HepG2 (cell line): Measurements from ENCODE around the gene FAM167B. TPM values are rescaled to one million over a fixed set of nuclear protein-coding genes. Genes with fewer than 3 reads are reported as not detected.
A peak's percentile ranks its signal among the peaks of the same experiment; 100 is the strongest.

Experiments
- HDAC6 ChIP-seq: fragments of 200-600 bp; sonication (generic); IDR thresholded peaks from 2 replicates; pipeline ENCODE4 v1.7.0; 2017; ENCODE audit warnings: mild to moderate bottlenecking, antibody characterized with exemption, low read length, low read depth
- MAZ ChIP-seq, 2 experiments: sonication (generic) in 1 of 2; formaldehyde crosslinking in 1 of 2; IDR thresholded peaks; 2 replicates each; pipeline versions ENCODE4 v1.5.0 to v1.6.1; 2012 to 2020; ENCODE audit warnings: low read depth in 2 of 2, mild to moderate bottlenecking in 2 of 2, borderline replicate concordance in 1 of 2, improper control_type of control experiment in 1 of 2, low read length in 1 of 2, missing genetic modification reagents in 1 of 2, moderate library complexity in 1 of 2
- RAD51 ChIP-seq: fragments of 450-650 bp; IDR thresholded peaks from 2 replicates; pipeline ENCODE4 v1.6.1; 2016; ENCODE audit warnings: borderline replicate concordance
- RFXAP ChIP-seq: sonication (generic); formaldehyde crosslinking; IDR thresholded peaks from 2 replicates; pipeline ENCODE4 v1.4.0; 2020; ENCODE audit warnings: missing genetic modification reagents, borderline replicate concordance
- SIX1 ChIP-seq: sonication (generic); formaldehyde crosslinking; IDR thresholded peaks from 2 replicates; pipeline ENCODE4 v1.4.0; 2020; ENCODE audit warnings: missing genetic modification reagents, borderline replicate concordance
- SOX6 ChIP-seq, 2 experiments: fragments of 450-650 bp in 1 of 2; sonication (generic) in 1 of 2; formaldehyde crosslinking in 1 of 2; IDR thresholded peaks; 2 replicates each; pipeline versions ENCODE4 v1.4.0 to v1.6.1; 2017 to 2020; ENCODE audit warnings: antibody characterized with exemption in 1 of 2, mild to moderate bottlenecking in 1 of 2, missing genetic modification reagents in 1 of 2
- SP5 ChIP-seq: IDR thresholded peaks from 2 replicates; pipeline ENCODE4 v1.6.1; 2016; ENCODE audit warnings: low read depth, borderline replicate concordance
- TP53 ChIP-seq: sonication (generic); formaldehyde crosslinking; conservative IDR thresholded peaks from 2 replicates; pipeline ENCODE4 v1.4.0; 2020; ENCODE audit warnings: missing genetic modification reagents
- YY1 ChIP-seq: IDR thresholded peaks from 2 replicates; pipeline ENCODE4 v1.6.1; 2011; ENCODE audit warnings: low read length, low read depth, moderate library complexity, mild to moderate bottlenecking; ENCODE audit not compliant: insufficient read depth, insufficient replicate concordance
- ZFP36 ChIP-seq: fragments of 150-350 bp; IDR thresholded peaks from 2 replicates; pipeline ENCODE4 v1.6.1; 2018; ENCODE audit warnings: borderline replicate concordance, low read length, low read depth; ENCODE audit not compliant: partially characterized antibody
- ZNF274 ChIP-seq: sonication (generic); formaldehyde crosslinking; IDR thresholded peaks from 2 replicates; pipeline ENCODE4 v1.5.1; 2020; ENCODE audit warnings: mild to moderate bottlenecking, missing genetic modification reagents
- ZNF670 ChIP-seq: sonication (generic); formaldehyde crosslinking; IDR thresholded peaks from 2 replicates; pipeline ENCODE4 v1.8.0; 2022; ENCODE audit warnings: mild to moderate bottlenecking, missing genetic modification reagents, borderline replicate concordance
- polyA plus RNA-seq, 8 experiments: library from polyadenylated mRNA; depleted of rRNA in 3 of 8; stranded (reverse) in 7 of 8; unstranded in 1 of 8; fragments of >200 nt; fragmentation: Illumina TruSeq in 4 of 8; extraction: Trizol in 4 of 8; gene quantifications; 2 replicates each; pipeline versions ENCODE4 v1.2.1 to v1.2.3, GENCODE V29; 2011 to 2016; ENCODE audit warnings: low read depth in 4 of 8, missing spikeins in 1 of 8, mixed read lengths in 1 of 8; ENCODE audit not compliant: insufficient read depth in 1 of 8
- total RNA-seq, 5 experiments: library from RNA; depleted of rRNA; stranded (reverse); fragments of >200 nt; fragmentation: Illumina TruSeq; extraction: Trizol; gene quantifications; 2 replicates each; pipeline ENCODE4 v1.2.3, GENCODE V29; 2016; ENCODE audit warnings: low read depth in 1 of 5
- TF ChIP-seq, protein P1 (sequence below): sonication (generic); formaldehyde crosslinking; IDR thresholded peaks from 2 replicates; pipeline ENCODE4 v1.4.0; 2020; ENCODE audit warnings: mild to moderate bottlenecking, missing genetic modification reagents
- TF ChIP-seq, protein P2 (sequence below): sonication (generic); formaldehyde crosslinking; IDR thresholded peaks from 2 replicates; pipeline ENCODE4 v1.5.1; 2020; ENCODE audit warnings: mild to moderate bottlenecking, missing genetic modification reagents, borderline replicate concordance
- TF ChIP-seq, protein P3 (sequence below): sonication (generic); formaldehyde crosslinking; IDR thresholded peaks from 2 replicates; pipeline ENCODE4 v1.5.0; 2020; ENCODE audit warnings: missing genetic modification reagents
- TF ChIP-seq, protein P4 (sequence below): sonication (generic); formaldehyde crosslinking; IDR thresholded peaks from 2 replicates; pipeline ENCODE4 v1.5.1; 2020; ENCODE audit warnings: mild to moderate bottlenecking, missing genetic modification reagents

The FAM167B gene
- total and polyA plus RNA-seq, 2 of the 13 experiments (the other 11 are each of a cell fraction or from before 2014, with no cell fraction given): 0.15 to 0.70 TPM

DNA sequence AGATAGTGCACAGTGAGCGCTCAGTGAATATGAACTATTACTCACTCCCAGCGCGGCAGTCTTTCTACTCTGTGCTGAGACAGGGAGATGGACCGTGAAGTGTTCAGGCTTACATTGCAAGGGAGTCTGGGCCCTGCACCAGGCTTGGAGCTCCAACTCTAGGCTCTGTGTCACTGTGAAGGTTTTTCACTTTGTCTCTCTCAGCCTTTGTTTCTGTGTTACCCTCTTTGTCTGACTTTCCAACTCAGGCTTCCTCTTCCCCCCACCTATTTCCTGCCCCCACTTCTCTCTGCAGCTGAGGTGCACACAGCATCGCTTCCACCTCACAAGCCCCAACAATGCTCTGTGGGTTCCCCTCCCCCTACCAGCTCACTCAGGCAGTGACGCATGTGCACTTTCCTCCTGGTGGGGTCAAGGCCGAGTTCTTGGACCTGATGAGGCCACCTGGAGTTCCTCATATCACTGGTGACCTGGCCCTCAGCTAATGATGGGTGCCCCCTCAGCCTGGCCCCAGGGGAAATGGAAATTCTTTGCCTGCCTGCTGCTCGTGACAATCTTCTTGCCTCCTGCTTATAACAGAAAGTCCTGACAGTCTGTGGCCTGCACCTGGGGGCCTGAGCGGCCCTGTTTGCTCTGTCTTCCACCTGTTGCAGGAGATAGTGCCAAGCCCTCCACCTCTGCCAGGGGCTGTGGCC, 3.0 kb downstream of the FAM167B start (continued):
- no peak for TF ChIP-seq SIX1
- TF ChIP-seq ZNF274: no peak
- 0 out of 2 replicates have a peak, but pooled peaks have one; percentile 69 for TF ChIP-seq ZNF670 (CRISPR knock-in tag)
- TF ChIP-seq, protein P1, sequence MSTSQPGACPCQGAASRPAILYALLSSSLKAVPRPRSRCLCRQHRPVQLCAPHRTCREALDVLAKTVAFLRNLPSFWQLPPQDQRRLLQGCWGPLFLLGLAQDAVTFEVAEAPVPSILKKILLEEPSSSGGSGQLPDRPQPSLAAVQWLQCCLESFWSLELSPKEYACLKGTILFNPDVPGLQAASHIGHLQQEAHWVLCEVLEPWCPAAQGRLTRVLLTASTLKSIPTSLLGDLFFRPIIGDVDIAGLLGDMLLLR: no peak
- no peak for TF ChIP-seq YY1
- no peak for TF ChIP-seq RAD51
- TF ChIP-seq, protein P2, sequence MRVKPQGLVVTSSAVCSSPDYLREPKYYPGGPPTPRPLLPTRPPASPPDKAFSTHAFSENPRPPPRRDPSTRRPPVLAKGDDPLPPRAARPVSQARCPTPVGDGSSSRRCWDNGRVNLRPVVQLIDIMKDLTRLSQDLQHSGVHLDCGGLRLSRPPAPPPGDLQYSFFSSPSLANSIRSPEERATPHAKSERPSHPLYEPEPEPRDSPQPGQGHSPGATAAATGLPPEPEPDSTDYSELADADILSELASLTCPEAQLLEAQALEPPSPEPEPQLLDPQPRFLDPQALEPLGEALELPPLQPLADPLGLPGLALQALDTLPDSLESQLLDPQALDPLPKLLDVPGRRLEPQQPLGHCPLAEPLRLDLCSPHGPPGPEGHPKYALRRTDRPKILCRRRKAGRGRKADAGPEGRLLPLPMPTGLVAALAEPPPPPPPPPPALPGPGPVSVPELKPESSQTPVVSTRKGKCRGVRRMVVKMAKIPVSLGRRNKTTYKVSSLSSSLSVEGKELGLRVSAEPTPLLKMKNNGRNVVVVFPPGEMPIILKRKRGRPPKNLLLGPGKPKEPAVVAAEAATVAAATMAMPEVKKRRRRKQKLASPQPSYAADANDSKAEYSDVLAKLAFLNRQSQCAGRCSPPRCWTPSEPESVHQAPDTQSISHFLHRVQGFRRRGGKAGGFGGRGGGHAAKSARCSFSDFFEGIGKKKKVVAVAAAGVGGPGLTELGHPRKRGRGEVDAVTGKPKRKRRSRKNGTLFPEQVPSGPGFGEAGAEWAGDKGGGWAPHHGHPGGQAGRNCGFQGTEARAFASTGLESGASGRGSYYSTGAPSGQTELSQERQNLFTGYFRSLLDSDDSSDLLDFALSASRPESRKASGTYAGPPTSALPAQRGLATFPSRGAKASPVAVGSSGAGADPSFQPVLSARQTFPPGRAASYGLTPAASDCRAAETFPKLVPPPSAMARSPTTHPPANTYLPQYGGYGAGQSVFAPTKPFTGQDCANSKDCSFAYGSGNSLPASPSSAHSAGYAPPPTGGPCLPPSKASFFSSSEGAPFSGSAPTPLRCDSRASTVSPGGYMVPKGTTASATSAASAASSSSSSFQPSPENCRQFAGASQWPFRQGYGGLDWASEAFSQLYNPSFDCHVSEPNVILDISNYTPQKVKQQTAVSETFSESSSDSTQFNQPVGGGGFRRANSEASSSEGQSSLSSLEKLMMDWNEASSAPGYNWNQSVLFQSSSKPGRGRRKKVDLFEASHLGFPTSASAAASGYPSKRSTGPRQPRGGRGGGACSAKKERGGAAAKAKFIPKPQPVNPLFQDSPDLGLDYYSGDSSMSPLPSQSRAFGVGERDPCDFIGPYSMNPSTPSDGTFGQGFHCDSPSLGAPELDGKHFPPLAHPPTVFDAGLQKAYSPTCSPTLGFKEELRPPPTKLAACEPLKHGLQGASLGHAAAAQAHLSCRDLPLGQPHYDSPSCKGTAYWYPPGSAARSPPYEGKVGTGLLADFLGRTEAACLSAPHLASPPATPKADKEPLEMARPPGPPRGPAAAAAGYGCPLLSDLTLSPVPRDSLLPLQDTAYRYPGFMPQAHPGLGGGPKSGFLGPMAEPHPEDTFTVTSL (CRISPR knock-in tag): peak; percentile 73; the same call in 1 of the 2 replicates
- peak; percentile 58; the same call in 1 of the 2 replicates for TF ChIP-seq RFXAP
- TF ChIP-seq SP5 (CRISPR knock-in tag): no peak; the same call in 1 of the 2 replicates
- TF ChIP-seq ZFP36: no peak
- TF ChIP-seq, protein P3, sequence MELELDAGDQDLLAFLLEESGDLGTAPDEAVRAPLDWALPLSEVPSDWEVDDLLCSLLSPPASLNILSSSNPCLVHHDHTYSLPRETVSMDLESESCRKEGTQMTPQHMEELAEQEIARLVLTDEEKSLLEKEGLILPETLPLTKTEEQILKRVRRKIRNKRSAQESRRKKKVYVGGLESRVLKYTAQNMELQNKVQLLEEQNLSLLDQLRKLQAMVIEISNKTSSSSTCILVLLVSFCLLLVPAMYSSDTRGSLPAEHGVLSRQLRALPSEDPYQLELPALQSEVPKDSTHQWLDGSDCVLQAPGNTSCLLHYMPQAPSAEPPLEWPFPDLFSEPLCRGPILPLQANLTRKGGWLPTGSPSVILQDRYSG (CRISPR knock-in tag): no peak
- peak; percentile 42; the same call in 1 of the 2 replicates for TF ChIP-seq MAZ (IDR thresholded peaks at IDR 0.05; ENCODE audit: borderline replicate concordance, low read depth, low read length)
- TF ChIP-seq MAZ (CRISPR knock-in tag; IDR thresholded peaks at IDR 0.05; ENCODE audit: low read depth): peak; percentile 47; the same call in 1 of the 2 replicates
- 0 out of 2 replicates have a peak, but pooled peaks have one; percentile 64 for TF ChIP-seq TP53 (CRISPR knock-in tag)
- TF ChIP-seq, protein P4, sequence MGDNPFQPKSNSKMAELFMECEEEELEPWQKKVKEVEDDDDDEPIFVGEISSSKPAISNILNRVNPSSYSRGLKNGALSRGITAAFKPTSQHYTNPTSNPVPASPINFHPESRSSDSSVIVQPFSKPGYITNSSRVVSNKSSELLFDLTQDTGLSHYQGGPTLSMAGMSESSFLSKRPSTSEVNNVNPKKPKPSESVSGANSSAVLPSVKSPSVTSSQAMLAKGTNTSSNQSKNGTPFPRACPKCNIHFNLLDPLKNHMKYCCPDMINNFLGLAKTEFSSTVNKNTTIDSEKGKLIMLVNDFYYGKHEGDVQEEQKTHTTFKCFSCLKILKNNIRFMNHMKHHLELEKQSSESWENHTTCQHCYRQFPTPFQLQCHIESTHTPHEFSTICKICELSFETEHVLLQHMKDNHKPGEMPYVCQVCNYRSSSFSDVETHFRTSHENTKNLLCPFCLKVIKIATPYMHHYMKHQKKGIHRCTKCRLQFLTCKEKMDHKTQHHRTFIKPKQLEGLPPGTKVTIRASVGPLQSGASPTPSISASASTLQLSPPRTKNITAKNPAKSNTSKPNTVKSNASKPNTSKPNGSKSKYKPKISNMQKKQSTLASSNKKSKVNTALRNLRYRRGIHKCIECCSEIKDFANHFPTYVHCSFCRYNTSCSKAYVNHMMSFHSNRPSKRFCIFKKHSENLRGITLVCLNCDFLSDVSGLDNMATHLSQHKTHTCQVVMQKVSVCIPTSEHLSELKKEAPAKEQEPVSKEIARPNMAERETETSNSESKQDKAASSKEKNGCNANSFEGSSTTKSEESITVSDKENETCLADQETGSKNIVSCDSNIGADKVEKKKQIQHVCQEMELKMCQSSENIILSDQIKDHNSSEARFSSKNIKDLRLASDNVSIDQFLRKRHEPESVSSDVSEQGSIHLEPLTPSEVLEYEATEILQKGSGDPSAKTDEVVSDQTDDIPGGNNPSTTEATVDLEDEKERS (CRISPR knock-in tag): peak; percentile 80; the same call in 1 of the 2 replicates
- TF ChIP-seq SOX6 (IDR thresholded peaks at IDR 0.05): no peak
- peak; percentile 94 for TF ChIP-seq SOX6 (CRISPR knock-in tag; IDR thresholded peaks at IDR 0.05)
- no peak for TF ChIP-seq HDAC6
